ENCODE measurements around the gene AHCYL1. TPM values are rescaled to one million over a fixed set of nuclear protein-coding genes. Genes with fewer than 3 reads are reported as not detected.

The AHCYL1 gene
- total and polyA plus RNA-seq, 7 experiments from 2014 or later: 16.6 to 60.1 (median 41.3) TPM

DNA sequence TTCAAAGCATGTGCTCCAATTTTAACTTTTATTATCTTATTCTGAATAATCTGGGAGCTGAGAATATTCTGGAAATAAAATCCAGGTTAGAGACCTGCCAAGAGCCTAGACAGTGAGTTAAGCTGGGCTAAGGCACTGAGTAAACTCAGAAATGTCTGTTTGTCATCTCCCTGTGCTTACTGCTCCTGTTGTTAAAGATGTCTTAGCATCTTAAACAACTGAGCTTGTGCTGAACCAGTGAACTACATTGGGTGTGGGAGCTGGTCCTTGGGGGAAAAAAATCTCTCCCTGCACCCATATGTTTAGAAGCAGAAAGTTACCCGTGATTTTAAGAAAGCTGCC lies 25.0 kb upstream of the AHCYL1 start:
- POLR2A ChIA-PET: no interaction called here
- Histone ChIP-seq H3K9me3 (ENCODE audit: control insufficient read depth in 2 of 3, low read length in 3 of 3) (no peaks in the 10 kb centered on the region), H3K36me3 (ENCODE audit: control insufficient read depth in 2 of 3, insufficient read depth in 3 of 3, low read length in 3 of 3) (no peaks in the 10 kb centered on the region), H3K4me1 (ENCODE audit: control insufficient read depth in 2 of 2, insufficient read depth in 2 of 2, low read length in 2 of 2) (no peaks in the 10 kb centered on the region), H3K27ac (ENCODE audit: low read depth, low read length) (no peak overlapping the region), H3K4me3 (ENCODE audit: low read length) (no peak overlapping the region), H3K27me3 (ENCODE audit: control insufficient read depth in 2 of 2, insufficient read depth in 2 of 2, low read length in 2 of 2) (no peaks in the 10 kb centered on the region)
- Mint-ChIP-seq H3K9me3 (no peaks in the 10 kb centered on the region), H3K4me1 (peaks cover 0 to 5% (median 0%) of the 10 kb centered on the region in 7 donors), H3K36me3 (no peaks in the 10 kb centered on the region), H3K4me3 (no peak overlapping the region), H3K27me3 (peaks cover 6 to 39% (median 18%) of the 10 kb centered on the region in 5 donors), H3K27ac (no peak overlapping the region)
- ATAC-seq: no peak
- intact Hi-C loops (cut with micrococcal nuclease): no loop called here
- DNase-seq: no peak
- CTCF ChIA-PET: interaction anchor here (0.6 to 2.5 kb wide), 2 partner anchors 24 to 127 kb away, joined by 3 to 10 read pairs; partner anchors contain the start of gene AHCYL1

DNA sequence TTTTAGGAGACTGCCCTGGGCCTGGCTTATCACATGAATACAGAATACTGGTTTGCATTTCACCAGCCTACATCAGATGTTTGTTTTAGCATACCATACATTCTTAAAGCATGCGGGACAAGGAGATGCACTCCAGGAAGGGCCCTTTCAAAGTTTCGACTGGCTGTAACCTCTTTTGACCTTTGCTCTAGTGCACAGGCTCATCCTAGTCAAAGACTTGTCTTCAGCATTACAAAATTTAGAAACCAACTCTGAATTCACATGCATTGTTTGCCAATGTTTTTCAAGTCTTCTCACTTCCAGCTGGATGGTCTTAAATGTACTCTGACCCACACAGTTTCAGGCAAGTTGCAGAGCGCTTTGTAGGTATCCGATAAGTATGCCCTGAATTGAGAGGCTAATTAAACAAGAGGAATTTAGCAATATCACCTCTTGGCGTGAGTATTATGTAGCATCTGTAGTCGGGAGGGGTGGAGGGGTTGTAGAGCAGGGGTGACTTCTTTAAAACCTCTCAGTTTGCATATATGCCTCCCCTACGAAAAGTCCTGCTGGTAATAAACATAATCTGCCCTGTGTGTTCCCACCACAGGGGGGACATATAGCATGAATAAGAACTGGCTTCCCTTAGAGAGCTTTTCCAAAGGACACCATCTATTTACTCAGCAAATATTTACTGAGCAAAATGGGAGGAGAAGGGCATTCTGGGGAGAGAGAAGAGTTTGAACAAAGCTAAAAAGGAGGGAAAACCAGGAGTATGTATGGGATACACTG lies 24.4 kb upstream of the AHCYL1 start:
- Mint-ChIP-seq H3K4me3 (no peak overlapping the region), H3K36me3 (peaks cover 0 to 3% (median 0%) of the 10 kb centered on the region in 5 donors), H3K27ac (no peak overlapping the region), H3K9me3 (peaks cover 0 to 4% (median under 1%) of the 10 kb centered on the region in 11 donors), H3K27me3 (peaks cover 9 to 42% (median 18%) of the 10 kb centered on the region in 5 donors), H3K4me1 (peaks cover 0 to 5% (median 0%) of the 10 kb centered on the region in 7 donors)
- ATAC-seq: no peak
- Histone ChIP-seq H3K4me3 (ENCODE audit: low read length) (no peak overlapping the region), H3K36me3 (ENCODE audit: control insufficient read depth in 2 of 3, insufficient read depth in 3 of 3, low read length in 3 of 3) (no peaks in the 10 kb centered on the region), H3K9me3 (ENCODE audit: control insufficient read depth in 2 of 3, low read length in 3 of 3) (no peaks in the 10 kb centered on the region), H3K4me1 (ENCODE audit: control insufficient read depth in 2 of 2, insufficient read depth in 2 of 2, low read length in 2 of 2) (no peaks in the 10 kb centered on the region), H3K27me3 (ENCODE audit: control insufficient read depth in 2 of 2, insufficient read depth in 2 of 2, low read length in 2 of 2) (no peaks in the 10 kb centered on the region), H3K27ac (ENCODE audit: low read depth, low read length) (no peak overlapping the region)
- ChIA-PET POLR2A (no interaction called here), CTCF (interaction anchor here (0.6 to 2.5 kb wide), 2 partner anchors 24 to 127 kb away, joined by 3 to 10 read pairs; partner anchors contain the start of gene AHCYL1)
- intact Hi-C loops (cut with micrococcal nuclease): no loop called here
- DNase-seq: no peak

DNA sequence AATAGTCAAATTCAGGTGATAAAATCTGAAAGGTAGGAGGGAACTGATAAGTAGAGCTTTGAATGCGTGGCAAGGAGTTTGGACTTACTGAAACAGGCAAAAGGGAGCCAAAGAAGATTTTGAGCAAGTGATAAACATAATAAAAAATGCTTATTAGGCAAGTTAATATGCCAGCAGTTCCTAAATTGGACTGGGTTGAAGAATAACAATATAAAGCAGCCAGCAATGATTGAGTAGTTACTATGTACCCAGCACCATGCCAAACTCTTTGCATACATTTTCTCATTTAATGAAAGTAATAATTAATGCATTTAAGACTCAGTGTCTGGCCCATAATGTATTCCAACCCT lies 23.8 kb upstream of the AHCYL1 start:
- Mint-ChIP-seq H3K27me3 (peaks cover 10 to 46% (median 19%) of the 10 kb centered on the region in 5 donors), H3K27ac (no peak overlapping the region), H3K36me3 (peaks cover 0 to 7% (median 0%) of the 10 kb centered on the region in 5 donors), H3K4me3 (no peak overlapping the region), H3K4me1 (peaks cover 0 to 5% (median 0%) of the 10 kb centered on the region in 7 donors), H3K9me3 (peaks cover 0 to 9% (median 4%) of the 10 kb centered on the region in 11 donors)
- Histone ChIP-seq H3K27me3 (ENCODE audit: control insufficient read depth in 2 of 2, insufficient read depth in 2 of 2, low read length in 2 of 2) (no peaks in the 10 kb centered on the region), H3K9me3 (ENCODE audit: control insufficient read depth in 2 of 3, low read length in 3 of 3) (no peaks in the 10 kb centered on the region), H3K36me3 (ENCODE audit: control insufficient read depth in 2 of 3, insufficient read depth in 3 of 3, low read length in 3 of 3) (no peaks in the 10 kb centered on the region), H3K27ac (ENCODE audit: low read depth, low read length) (no peak overlapping the region), H3K4me3 (ENCODE audit: low read length) (no peak overlapping the region), H3K4me1 (ENCODE audit: control insufficient read depth in 2 of 2, insufficient read depth in 2 of 2, low read length in 2 of 2) (no peaks in the 10 kb centered on the region)
- POLR2A ChIA-PET: no interaction called here
- intact Hi-C loops (cut with micrococcal nuclease): no loop called here
- CTCF ChIA-PET: interaction anchor here (0.8 kb wide), 1 partner anchor 332 kb away, joined by 3 read pairs; no protein-coding TSS in a partner anchor
- ATAC-seq (no peak), DNase-seq (no peak)

DNA sequence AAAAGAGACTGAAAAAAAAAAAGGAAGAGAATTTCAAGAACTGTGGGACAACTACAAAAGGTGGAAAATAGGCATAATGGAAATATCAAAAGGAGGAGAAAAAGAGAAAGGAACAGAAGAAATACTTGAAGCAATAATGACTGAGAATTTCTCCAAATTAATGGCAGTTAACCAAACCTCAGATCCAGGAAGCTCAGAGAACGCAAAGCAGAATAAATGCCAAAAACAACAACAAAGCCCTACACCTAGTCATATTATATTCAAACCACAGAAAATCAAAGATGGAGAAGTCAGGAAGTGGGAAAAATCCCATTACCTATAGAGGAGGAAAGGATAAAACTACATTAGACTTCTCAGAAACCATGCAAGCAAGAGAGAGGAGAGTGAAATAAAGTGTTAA lies 20.7 kb upstream of the AHCYL1 start:
- Mint-ChIP-seq H3K36me3 (peaks cover 0 to 7% (median 0%) of the 10 kb centered on the region in 5 donors), H3K27ac (no peak overlapping the region), H3K9me3 (peaks cover 0 to 9% (median 4%) of the 10 kb centered on the region in 11 donors), H3K27me3 (peaks cover 0 to 46% (median 7%) of the 10 kb centered on the region in 5 donors), H3K4me1 (peaks cover 0 to 5% (median 0%) of the 10 kb centered on the region in 7 donors), H3K4me3 (no peak overlapping the region)
- no peak overlapping the region for H3K4me3 ChIP-seq (ENCODE audit: low read length)
- DNase-seq: no peak
- ChIA-PET POLR2A (no interaction called here), CTCF (no interaction called here)
- no peaks in the 10 kb centered on the region for H3K4me1 ChIP-seq (ENCODE audit: control insufficient read depth in 2 of 2, insufficient read depth in 2 of 2, low read length in 2 of 2)
- intact Hi-C loops (cut with micrococcal nuclease): no loop called here
- no peaks in the 10 kb centered on the region for H3K36me3 ChIP-seq (ENCODE audit: control insufficient read depth in 2 of 3, insufficient read depth in 3 of 3, low read length in 3 of 3)
- no peak for ATAC-seq
- H3K9me3 ChIP-seq (ENCODE audit: control insufficient read depth in 2 of 3, low read length in 3 of 3): no peaks in the 10 kb centered on the region
- no peaks in the 10 kb centered on the region for H3K27me3 ChIP-seq (ENCODE audit: control insufficient read depth in 2 of 2, insufficient read depth in 2 of 2, low read length in 2 of 2)
- no peak overlapping the region for H3K27ac ChIP-seq (ENCODE audit: low read depth, low read length)

DNA sequence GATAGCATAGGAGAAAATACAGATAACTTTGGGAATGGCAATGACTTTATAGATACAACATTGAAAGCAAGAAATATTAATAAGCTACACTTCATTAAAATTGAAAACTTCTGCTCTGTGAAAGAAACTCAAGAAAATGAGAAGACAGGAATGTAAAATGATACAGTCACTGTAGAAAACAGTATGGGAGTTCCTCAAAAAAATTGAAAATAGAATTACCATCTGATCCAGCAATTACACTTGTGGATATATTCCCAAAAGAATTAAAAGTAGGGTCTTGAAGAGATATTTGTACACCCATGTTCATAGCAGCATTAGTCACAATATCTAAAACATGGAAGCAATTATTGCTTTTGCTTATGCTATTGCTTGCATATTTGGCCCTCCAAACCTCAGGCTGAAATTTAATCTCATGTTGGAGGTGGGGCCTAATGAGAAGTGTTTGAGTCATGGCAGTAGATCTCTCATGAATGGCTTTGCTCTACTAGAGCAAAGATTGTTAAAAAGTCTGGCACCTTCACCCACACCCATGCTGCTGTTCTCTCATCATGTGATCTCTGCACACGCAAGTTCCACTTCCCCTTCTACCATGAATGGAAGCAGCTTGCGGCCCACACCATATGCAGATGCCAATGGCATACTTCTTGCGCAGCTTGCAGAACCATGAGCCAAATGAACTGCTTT lies 15.3 kb upstream of the AHCYL1 start:
- Mint-ChIP-seq H3K4me3 (no peak overlapping the region), H3K27ac (no peak overlapping the region), H3K36me3 (peaks cover 0 to 7% (median 0%) of the 10 kb centered on the region in 5 donors), H3K9me3 (peaks cover 0 to 9% (median 4%) of the 10 kb centered on the region in 11 donors), H3K27me3 (peaks cover 0 to 63% (median 5%) of the 10 kb centered on the region in 5 donors), H3K4me1 (no peaks in the 10 kb centered on the region)
- Histone ChIP-seq H3K4me3 (ENCODE audit: low read length) (no peak overlapping the region), H3K9me3 (ENCODE audit: control insufficient read depth in 2 of 3, low read length in 3 of 3) (no peaks in the 10 kb centered on the region), H3K4me1 (ENCODE audit: control insufficient read depth in 2 of 2, insufficient read depth in 2 of 2, low read length in 2 of 2) (no peaks in the 10 kb centered on the region), H3K36me3 (ENCODE audit: control insufficient read depth in 2 of 3, insufficient read depth in 3 of 3, low read length in 3 of 3) (no peaks in the 10 kb centered on the region), H3K27me3 (ENCODE audit: control insufficient read depth in 2 of 2, insufficient read depth in 2 of 2, low read length in 2 of 2) (no peaks in the 10 kb centered on the region), H3K27ac (ENCODE audit: low read depth, low read length) (no peak overlapping the region)
- ChIA-PET POLR2A (no interaction called here), CTCF (interaction anchor here (1.2 kb wide), 1 partner anchor 15 kb away, joined by 4 read pairs; the partner anchor contains the start of gene AHCYL1)
- ATAC-seq (no peak), DNase-seq (no peak)
- intact Hi-C loops (cut with micrococcal nuclease): no loop called here

DNA sequence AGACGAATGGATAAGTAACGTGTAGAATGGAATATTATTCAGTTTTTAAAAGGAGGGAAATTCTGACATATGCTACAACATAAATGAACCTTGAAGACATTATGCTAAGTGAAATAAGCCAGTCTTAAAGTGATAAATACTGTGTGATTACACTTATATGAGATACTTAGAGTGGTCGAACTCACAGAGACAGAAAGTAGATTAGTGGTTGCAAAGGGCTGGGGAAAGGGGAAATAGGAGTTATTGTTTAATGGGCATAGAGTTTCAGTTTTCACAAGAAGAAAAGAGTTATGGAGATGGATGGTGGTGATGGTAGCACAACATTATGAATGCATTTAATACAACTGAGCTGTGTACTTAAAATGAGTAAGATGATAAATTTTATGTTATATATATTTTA lies 14.7 kb upstream of the AHCYL1 start:
- no peak for DNase-seq
- intact Hi-C loops (cut with micrococcal nuclease): no loop called here
- Histone ChIP-seq H3K27me3 (ENCODE audit: control insufficient read depth in 2 of 2, insufficient read depth in 2 of 2, low read length in 2 of 2) (no peaks in the 10 kb centered on the region), H3K4me1 (ENCODE audit: control insufficient read depth in 2 of 2, insufficient read depth in 2 of 2, low read length in 2 of 2) (no peaks in the 10 kb centered on the region), H3K36me3 (ENCODE audit: control insufficient read depth in 2 of 3, insufficient read depth in 3 of 3, low read length in 3 of 3) (no peaks in the 10 kb centered on the region), H3K9me3 (ENCODE audit: control insufficient read depth in 2 of 3, low read length in 3 of 3) (no peaks in the 10 kb centered on the region), H3K27ac (ENCODE audit: low read depth, low read length) (no peak overlapping the region), H3K4me3 (ENCODE audit: low read length) (no peak overlapping the region)
- Mint-ChIP-seq H3K27ac (no peak overlapping the region), H3K36me3 (peaks cover 0 to 6% (median 0%) of the 10 kb centered on the region in 5 donors), H3K27me3 (peaks cover 0 to 64% (median 5%) of the 10 kb centered on the region in 5 donors), H3K4me3 (no peak overlapping the region), H3K9me3 (peaks cover 0 to 8% (median 4%) of the 10 kb centered on the region in 11 donors), H3K4me1 (no peaks in the 10 kb centered on the region)
- ChIA-PET CTCF (interaction anchor here (1.2 kb wide), 1 partner anchor 15 kb away, joined by 4 read pairs; the partner anchor contains the start of gene AHCYL1), POLR2A (no interaction called here)
- no peak for ATAC-seq
